NCI-H1105 (cell line): ENCODE data around the gene IRF4.

Source experiments
- DNase-seq: peaks from one replicate; lab custom pipeline; 2025; lab: John Stamatoyannopoulos, UW

IRF4 gene

DNA sequence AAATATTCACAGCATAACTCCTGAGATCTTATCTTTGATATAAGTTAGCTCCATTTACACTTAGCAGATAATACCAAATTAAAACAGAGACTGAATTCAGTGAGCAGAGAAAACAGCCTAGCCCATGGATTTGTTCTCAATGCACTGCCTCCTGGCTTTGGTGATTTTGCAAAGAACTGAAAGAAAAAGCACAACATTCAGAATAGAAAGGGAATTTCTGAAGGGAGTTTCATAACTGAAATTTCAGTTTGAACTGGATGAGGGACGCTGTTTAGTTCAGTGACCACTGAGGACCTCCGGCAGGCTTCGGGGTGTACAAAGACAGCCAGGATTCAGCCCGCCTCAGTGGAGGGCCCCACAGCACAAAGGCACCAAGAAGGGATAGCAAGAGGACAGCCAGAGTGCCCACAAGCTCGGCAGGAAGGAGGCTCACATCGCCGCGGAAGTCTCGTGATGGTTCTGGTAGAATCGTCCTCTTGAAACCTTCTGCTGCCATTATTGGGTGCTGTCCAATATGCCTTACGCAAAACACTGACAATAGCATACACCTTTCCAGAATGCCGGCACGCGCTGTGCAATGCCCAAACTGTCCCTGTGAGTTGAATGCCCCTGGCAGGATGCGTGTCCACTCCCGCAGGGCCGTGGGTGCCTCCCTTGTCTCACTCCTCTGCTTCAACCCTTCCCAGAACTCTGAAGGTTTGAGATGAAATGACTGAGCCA, 9.7 kb upstream of the IRF4 start:
- DNase-seq, result no peak

- no peak for DNase-seq
These were observed 8.4 kb upstream of the IRF4 start for GRCh38 chr6:382883-383810.

DNA sequence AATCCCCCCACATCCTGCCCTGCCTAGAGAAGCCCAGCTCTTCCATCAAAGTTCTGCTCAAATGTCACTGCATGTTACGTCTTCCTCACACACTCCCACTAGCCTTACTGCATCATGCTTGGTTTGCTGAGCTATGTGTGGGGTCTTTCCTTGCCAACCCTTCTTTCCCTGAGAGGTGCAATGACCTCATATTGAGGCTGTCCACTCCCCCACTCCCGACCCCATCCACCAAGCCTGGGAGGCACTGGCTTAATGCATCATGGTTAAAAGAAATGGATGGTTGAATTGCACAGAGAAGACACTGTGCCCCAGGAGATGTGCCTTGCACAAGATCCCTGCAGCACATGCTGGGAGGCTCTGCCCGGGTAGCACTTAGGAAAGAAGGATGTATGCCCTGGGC, 7.7 kb upstream of the IRF4 start:
- no peak for DNase-seq

- DNase-seq, result no peak
These were observed 6.7 kb upstream of the IRF4 start for GRCh38 chr6:384898-385297.

DNA sequence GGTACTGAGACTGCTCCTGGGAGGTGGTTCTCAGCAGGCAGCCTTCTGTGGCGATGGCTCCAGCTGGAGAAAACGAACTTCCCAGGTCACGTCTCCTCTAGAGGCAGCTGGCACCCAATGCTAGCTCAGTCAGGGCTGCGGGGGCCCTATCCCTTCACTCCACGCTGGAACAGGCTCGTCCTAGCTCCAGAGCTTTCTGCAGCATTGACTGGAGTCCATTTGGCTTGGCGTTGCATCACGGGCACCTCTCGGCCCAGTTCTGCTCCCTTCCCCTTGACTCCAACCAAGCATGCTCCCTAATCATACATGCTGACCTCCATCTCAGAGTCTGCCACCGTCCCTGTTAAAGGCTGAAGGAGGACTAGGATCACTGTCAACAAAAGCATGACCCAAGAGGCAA, 5.9 kb upstream of the IRF4 start:
- no peak for DNase-seq

DNA sequence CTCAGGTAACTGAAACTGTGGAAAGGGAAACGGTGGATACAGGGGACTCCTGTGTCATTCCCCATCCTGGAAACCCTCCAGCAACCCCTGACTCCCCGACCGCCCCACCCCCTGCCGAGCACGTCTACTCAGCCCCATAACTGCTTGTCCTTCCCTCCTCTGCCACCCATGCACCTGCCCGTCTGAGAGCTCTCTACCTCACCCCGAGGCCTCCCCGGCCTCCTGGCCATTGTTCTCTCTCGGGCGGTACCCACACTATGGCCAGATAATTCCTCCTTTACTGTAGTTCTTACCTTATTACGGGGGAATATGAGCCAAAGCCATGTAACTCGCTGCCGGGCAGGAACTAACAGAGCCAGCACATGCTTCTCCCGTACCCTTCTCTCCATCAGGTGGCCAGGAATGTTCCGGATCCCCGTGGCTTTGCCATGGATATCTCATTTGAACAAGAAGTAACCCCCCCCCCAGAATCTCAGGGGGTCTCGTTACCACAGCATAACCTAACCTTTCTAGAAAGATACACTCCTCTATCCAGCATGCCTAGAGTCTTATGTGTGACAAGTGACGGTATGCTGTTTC, 4.8 kb upstream of the IRF4 start:
- no peak for DNase-seq

GRCh38 chr6:387293-387741, 4.2 kb upstream of the IRF4 start:
- no peak for DNase-seq

DNA sequence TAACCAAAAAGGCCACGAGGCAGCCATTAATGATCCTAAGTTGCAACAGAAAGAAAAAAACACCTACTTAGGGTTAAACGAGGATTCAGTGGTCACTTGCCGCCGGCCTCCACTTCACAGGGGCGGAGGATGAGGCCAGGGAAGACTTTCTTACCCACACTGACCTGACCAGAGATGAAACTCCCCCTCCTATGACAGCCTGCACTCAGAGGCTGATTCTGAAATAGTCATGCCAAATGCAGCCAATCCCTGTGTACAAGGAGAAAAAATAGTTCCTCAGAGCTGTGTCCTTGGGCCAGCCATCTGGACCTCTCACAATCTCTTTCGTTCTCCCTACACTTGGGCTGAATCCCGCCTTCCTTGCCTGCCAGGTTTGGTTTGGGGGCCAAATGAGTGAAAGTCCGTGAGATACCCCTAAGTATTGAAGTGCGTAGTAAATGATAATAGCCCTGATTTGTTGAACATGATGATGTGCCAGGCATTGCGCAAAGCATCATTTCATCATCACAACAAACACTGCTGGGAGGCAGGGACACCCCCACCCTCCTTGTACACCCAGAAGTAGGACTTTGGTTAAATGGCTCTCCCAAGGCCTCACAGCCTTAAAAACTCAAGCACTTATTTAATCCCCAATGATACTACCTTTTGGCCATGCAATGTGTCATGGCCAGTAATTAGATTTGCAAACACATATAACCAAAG, 3.2 kb upstream of the IRF4 start:
- no peak for DNase-seq

DNA sequence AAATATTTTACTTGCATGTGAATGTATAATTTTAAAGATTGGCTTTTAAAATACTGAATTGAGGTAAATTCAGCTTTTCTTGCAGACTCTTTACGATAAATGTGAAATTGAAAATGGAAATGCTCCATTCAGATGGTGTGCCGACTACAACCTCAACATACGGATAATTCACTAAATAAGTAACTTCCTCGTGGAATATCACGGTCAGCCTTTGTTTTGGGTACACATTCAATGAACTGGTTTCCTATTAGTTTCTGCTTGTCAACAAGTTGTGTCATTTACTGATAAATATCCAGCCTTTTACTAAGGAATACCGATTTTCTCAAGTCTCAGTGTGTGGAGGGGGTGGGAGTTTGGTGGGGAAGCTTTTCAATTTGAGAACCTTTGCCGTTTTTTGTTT, 2.4 kb upstream of the IRF4 start:
- no peak for DNase-seq

DNA sequence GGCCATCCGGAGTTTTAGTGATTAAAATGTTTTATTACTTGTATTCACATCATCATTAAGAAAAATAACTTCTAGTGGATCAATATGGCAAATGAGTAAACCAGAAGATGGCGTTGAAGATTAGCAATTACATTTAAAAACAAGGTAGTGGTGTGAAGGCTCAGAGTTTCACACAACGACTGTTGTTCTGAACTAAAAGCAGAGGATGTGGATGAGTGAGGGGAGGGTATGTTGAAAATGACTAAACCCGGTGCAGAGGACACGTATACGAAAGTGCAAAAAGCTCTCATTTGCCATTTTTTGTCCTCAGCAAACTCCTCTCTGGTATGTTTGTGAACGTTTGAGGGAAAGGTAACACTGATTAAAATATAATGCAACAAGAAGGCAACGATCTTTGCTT, 1.9 kb upstream of the IRF4 start:
- DNase-seq, result no peak

GRCh38 chr6:390914-391558, 516 bp upstream of the IRF4 start:
- no peak for DNase-seq

GRCh38 chr6:392441-393390, 1.2 kb downstream of the IRF4 start:
- no peak for DNase-seq

DNA sequence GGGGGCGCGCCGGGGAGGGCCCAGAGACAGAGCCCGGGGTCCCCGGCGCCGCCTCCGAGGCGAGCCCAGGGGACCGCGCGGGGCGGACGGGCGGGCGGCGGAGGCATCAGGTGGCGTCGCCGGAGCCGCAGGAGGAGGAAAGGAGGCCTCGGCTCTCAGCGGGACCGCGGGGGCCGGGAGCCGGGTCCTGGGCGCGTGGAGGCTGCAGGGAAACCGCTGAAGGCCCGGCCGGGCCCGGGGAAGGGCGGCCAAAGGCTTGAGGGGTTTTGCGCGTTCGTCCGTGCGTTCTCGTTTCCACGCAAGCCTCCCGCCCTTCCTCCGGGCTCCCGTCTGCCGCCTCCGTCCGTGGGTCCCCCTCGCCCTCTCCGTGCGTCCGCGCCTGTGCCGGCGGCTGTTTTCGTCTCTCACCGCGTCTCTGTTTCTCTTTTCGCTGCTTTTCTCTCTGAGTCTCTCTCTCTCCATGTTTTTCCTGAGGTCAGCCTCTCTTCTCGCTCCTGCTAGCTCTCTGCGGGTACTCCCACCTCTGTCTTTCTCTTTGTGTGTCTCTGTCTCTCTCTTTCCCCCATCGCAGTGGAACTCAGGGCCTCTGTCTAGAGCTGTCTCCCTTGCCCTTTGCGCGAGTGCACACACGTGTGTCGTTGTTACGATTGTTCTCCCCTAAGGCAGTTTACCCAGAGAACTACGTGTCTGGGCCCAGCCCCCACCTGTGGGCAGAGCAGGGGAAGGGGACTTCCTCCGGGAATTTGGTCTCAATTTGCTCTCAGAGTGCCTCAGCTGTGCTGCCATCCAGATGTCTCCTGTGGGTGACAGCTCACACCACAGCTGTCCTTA, 2.1 kb downstream of the IRF4 start:
- no peak for DNase-seq

- DNase-seq, result no peak
These were observed 3.2 kb downstream of the IRF4 start for GRCh38 chr6:394641-395289.

DNA sequence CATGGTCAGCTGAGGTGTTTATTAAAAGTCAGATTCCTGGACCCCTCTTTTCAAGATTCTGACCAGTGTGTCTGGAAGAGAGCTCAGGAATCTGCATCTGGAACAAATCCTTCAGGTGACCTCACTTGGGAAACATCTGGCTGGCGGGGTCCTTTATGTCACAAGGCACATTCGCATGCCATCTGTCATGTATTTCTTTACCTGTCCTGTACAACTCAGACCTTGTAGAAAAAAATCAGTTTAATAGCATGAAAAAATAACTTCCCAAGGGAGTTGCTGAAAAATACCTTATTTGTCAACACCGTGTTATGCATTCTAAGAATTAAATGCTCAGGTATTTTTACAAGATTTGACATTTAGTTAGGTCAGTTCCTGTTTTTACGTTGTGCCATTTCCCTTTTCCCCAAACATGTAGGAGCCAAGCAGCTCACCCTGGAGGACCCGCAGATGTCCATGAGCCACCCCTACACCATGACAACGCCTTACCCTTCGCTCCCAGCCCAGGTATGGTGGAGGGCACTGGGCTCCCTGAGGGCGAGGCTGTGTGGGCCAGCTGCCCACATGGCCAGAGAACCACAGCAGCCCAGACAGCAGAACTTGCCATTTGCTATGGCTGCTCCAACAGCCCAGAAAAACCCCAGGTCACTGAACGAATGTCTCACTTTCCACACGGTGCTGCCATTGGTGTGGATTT, 4.0 kb downstream of the IRF4 start:
- no peak for DNase-seq

DNA sequence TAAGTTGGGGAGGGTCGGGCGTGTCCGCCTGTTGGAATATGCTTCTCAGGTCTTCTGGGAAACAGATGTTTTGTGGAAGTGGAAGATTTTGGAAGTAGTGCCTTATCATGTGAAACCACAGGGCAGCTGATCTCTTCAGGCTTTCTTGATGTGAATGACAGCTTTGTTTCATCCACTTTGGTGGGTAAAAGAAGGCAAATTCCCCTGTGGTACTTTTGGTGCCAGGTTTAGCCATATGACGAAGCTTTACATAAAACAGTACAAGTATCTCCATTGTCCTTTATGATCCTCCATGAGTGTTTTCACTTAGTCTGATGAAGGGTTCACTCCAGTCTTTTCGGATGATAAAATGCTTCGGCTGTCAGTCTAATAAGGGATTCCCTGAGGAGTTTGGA, 4.6 kb downstream of the IRF4 start:
- DNase-seq, result no peak

GRCh38 chr6:397056-397455, 5.5 kb downstream of the IRF4 start:
- DNase-seq, result no peak

- DNase-seq, result no peak
These were observed 6.1 kb downstream of the IRF4 start for GRCh38 chr6:397604-398003.

GRCh38 chr6:398065-398464, 6.5 kb downstream of the IRF4 start:
- no peak for DNase-seq
